GM12878 (cell line): ENCODE measurements around the gene MILR1. TPM values are rescaled to one million over a fixed set of nuclear protein-coding genes. Genes with fewer than 3 reads are reported as not detected.
A peak's percentile ranks its signal among the peaks of the same experiment; 100 is the strongest.

Experiments
- ATAC-seq: fragments of 200-7000 bp; cut with Tn5 transposase; 3 replicates; pipeline ENCODE4 v1.9.1; 2020; ENCODE audit warnings: mild to moderate bottlenecking, moderate library complexity
- BruUV-seq: library from RNA; stranded (reverse); fragments of 400-500 nt; replicated peaks from 2 replicates; lab custom pipeline; 2021; lab: Mats Ljungman, UMichigan
- CTCF ChIA-PET: fragments of 300-600 bp; sonication (Branson Sonifier 250); formaldehyde crosslinking; extraction: SDS; loops from one replicate; lab custom pipeline; 2021; ENCODE audit warnings: inconsistent platforms; lab: Yijun Ruan, JAX
- POLR2A ChIA-PET: fragments of 350-600 bp; formaldehyde crosslinking; extraction: SDS; loops from one replicate; lab custom pipeline; 2021; ENCODE audit warnings: inconsistent platforms; lab: Charles Lee
- RAD21 ChIA-PET: fragments of 300-600 bp; sonication (Branson Sonifier 250); formaldehyde crosslinking; loops from one replicate; lab custom pipeline; 2023; ENCODE audit warnings: antibody characterized with exemption; ENCODE audit not compliant: unreplicated experiment; lab: Charles Lee
- SMC1A ChIA-PET: fragments of 300-600 bp; sonication (Branson Sonifier 250); formaldehyde crosslinking; loops from one replicate; lab custom pipeline; 2023; ENCODE audit not compliant: unreplicated experiment, uncharacterized antibody; lab: Charles Lee
- DNase-seq: peaks from one replicate; pipeline ENCODE4 v3.0.0-alpha.2; 2011; ENCODE audit warnings: low read depth, low spot score
- FAIRE-seq: peaks from 3 replicates; lab custom pipeline; 2011; peaks lifted over from hg19 to GRCh38; lab: Jason Lieb, UNC
- H2AFZ ChIP-seq: 2 replicates; pipeline ENCODE4 v1.6.0; 2011; ENCODE audit warnings: low read depth, low read length, control low read depth; ENCODE audit not compliant: control insufficient read depth
- H3K27ac ChIP-seq: 2 replicates; pipeline ENCODE4 v1.5.1; 2011; ENCODE audit warnings: control low read depth; ENCODE audit not compliant: control insufficient read depth, insufficient read depth
- H3K27me3 ChIP-seq, 2 experiments: replicated peaks in 1 of 2; 2 replicates each; pipeline versions ENCODE4 v1.6.0 to v1.6.1; 2011; ENCODE audit warnings: low read length in 1 of 2; ENCODE audit not compliant: control insufficient read depth in 2 of 2, insufficient read depth in 2 of 2
- H3K36me3 ChIP-seq, 2 experiments: 2 replicates each; pipeline ENCODE4 v1.5.1; 2011; ENCODE audit warnings: low read length in 1 of 2; ENCODE audit not compliant: control insufficient read depth in 2 of 2, insufficient read depth in 2 of 2
- H3K4me1 ChIP-seq: 2 replicates; pipeline ENCODE4 v1.6.1; 2011; ENCODE audit warnings: mild to moderate bottlenecking, low read length, moderate library complexity, mixed read lengths; ENCODE audit not compliant: control insufficient read depth, insufficient read depth
- H3K4me2 ChIP-seq: 2 replicates; pipeline ENCODE4 v1.6.0; 2011; ENCODE audit warnings: control low read depth; ENCODE audit not compliant: control insufficient read depth, insufficient read depth
- H3K4me3 ChIP-seq: fragments of 200-600 bp; sonication (generic); 2 replicates; pipeline ENCODE4 v1.5.1; 2016
- H3K79me2 ChIP-seq: 2 replicates; pipeline ENCODE4 v1.6.0; 2011; ENCODE audit warnings: low read length; ENCODE audit not compliant: control insufficient read depth, insufficient read depth
- H3K9ac ChIP-seq: 2 replicates; pipeline ENCODE4 v1.8.0; 2011; ENCODE audit warnings: low read length, control low read depth, mixed read lengths; ENCODE audit not compliant: control insufficient read depth, insufficient read depth
- H3K9me3 ChIP-seq: replicated peaks from 3 replicates; pipeline ENCODE4 v1.5.1; 2011; ENCODE audit warnings: mild to moderate bottlenecking, low read length; ENCODE audit not compliant: control insufficient read depth, insufficient read depth
- H4K20me1 ChIP-seq: 2 replicates; pipeline ENCODE4 v1.6.0; 2011; ENCODE audit not compliant: control insufficient read depth, insufficient read depth
- LARP7 ChIP-seq: fragments of 450-650 bp; IDR thresholded peaks from 2 replicates; pipeline ENCODE4 v1.6.1; 2017; ENCODE audit warnings: mild to moderate bottlenecking
- NR2C1 ChIP-seq: fragments of 450-650 bp; IDR thresholded peaks from 2 replicates; pipeline ENCODE4 v1.6.1; 2017; ENCODE audit warnings: antibody characterized with exemption, mild to moderate bottlenecking, moderate library complexity
- RUNX3 ChIP-seq: IDR thresholded peaks from 2 replicates; pipeline ENCODE4 v1.6.1; 2012; ENCODE audit warnings: low read length, inconsistent platforms
- SREBF2 ChIP-seq: IDR thresholded peaks from 2 replicates; pipeline ENCODE4 v1.6.1; 2012; ENCODE audit warnings: mild to moderate bottlenecking, low read length
- WGBS: methylation state at CpG from one replicate; pipeline ENCODE4 v1.1.6; 2016; ENCODE audit warnings: low lambda C conversion rate; ENCODE audit not compliant: insufficient replicate concordance, insufficient coverage; ENCODE audit errors: missing lambda C conversion rate; 5-methylcytosine and 5-hydroxymethylcytosine counted together
- in situ Hi-C: fragments of 300-500 bp; cut with MboI; formaldehyde crosslinking; loops from 9 replicates; pipeline ENCODE4 v1.14.3; 2018; ENCODE audit warnings: mixed read lengths
- intact Hi-C: fragments of 100-400 bp; cut with micrococcal nuclease; formaldehyde crosslinking; loops from one replicate; pipeline ENCODE4 v1.14.2; 2022; ENCODE audit not compliant: unreplicated experiment
- polyA plus RNA-seq, 11 experiments: library from polyadenylated mRNA; depleted of rRNA in 4 of 11; unstranded in 6 of 11; stranded (reverse) in 5 of 11; fragments of >200 nt; fragmentation: Nextera tagmentation in 4 of 11; fragmentation: Illumina TruSeq in 1 of 11; extraction: Ambion mirVana in 4 of 11; extraction: Trizol in 1 of 11; gene quantifications; 1 replicate in 1 of 11; 2 replicates in 10 of 11; pipeline versions ENCODE4 v1.2.1 to v1.2.3, GENCODE V29; 2011 to 2016; ENCODE audit warnings: inconsistent platforms in 2 of 11, missing spikeins in 2 of 11, low read depth in 1 of 11
- total RNA-seq, 4 experiments: library from RNA; depleted of rRNA in 3 of 4; stranded (reverse); fragments of >200 nt in 3 of 4; fragmentation: Illumina TruSeq in 1 of 4; extraction: Trizol in 1 of 4; gene quantifications; 2 replicates each; pipeline versions ENCODE4 v1.2.1 to v1.2.3, GENCODE V29; 2013 to 2021

MILR1 gene
- total and polyA plus RNA-seq, 10 of the 15 experiments (the other 5 are each of a cell fraction or from before 2014, with no cell fraction given) = 2.0 to 47.2 (median 17.2) TPM

DNA sequence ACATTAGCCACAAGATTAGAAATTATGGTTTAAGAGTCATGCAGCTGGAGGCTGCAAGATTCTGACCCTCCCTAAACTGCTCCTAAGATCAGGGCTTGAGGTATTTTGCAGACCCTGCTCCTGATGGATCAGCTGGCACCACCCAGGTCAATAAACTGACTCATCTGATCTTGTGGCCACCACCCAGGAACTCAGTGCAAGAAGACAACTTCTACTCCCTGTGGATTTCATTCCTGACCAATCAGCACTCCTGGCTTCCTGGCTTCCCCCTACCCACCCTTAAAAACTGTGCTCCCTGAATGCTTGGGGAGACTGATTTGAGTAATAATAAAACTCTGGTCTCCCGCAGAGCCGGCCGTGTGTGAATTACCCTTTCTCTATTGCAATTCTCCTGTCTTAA is 25.0 kb upstream of the MILR1 start:
- WGBS = 0% methylated on average over 3 of the region's 3 CpGs
- intact Hi-C loops = loop anchor here (1.0 to 5.0 kb wide), 2 partner anchors 178 to 225 kb away; no protein-coding TSS in a partner anchor
- Histone ChIP-seq H2AFZ (no peak overlapping the region), H3K9ac (no peak overlapping the region), H3K79me2 (no peaks in the 10 kb centered on the region), H3K4me2 (no peak overlapping the region), H3K36me3 (no peaks in the 10 kb centered on the region), H3K9me3 (no peaks in the 10 kb centered on the region; the same call in 2 of the 3 replicates), H3K4me1 (no peaks in the 10 kb centered on the region), H3K27ac (no peak overlapping the region), H4K20me1 (no peaks in the 10 kb centered on the region), H3K4me3 (no peak overlapping the region), H3K27me3 (no peaks in the 10 kb centered on the region)
- no peak for DNase-seq
- in situ Hi-C loops = loop anchor here (5.0 kb wide), 2 partner anchors 68 to 228 kb away; no protein-coding TSS in a partner anchor
- no peak for FAIRE-seq
- SMC1A ChIA-PET = interaction anchor here (0.6 to 9.2 kb wide), 4 partner anchors 67 to 224 kb away, joined by 3 to 133 read pairs (median 4); no protein-coding TSS in a partner anchor
- ATAC-seq = no peak; the same call in 2 of the 3 replicates
- POLR2A ChIA-PET = no interaction called here
- no peak for TF ChIP-seq LARP7
- TF ChIP-seq RUNX3 = 0 out of 2 replicates have a peak, but pooled peaks have one; percentile 19
- no peak for TF ChIP-seq NR2C1
- CTCF ChIA-PET = interaction anchor here (1.1 to 14.2 kb wide), 4 partner anchors 8 to 179 kb away, joined by 4 to 627 read pairs (median 178); partner anchors contain the start of gene POLG2
- RAD21 ChIA-PET = interaction anchor here (1.2 to 8.3 kb wide), 3 partner anchors 69 to 226 kb away, joined by 3 to 174 read pairs (median 5); partner anchors contain the start of gene POLG2
- BruUV-seq = no TSS peak

GRCh38 chr17:64424324-64424849 is 24.5 kb upstream of the MILR1 start:
- H3K27me3 ChIP-seq = no peaks in the 10 kb centered on the region
- no peak overlapping the region for H3K9ac ChIP-seq
- no TSS peak for BruUV-seq
- no peak overlapping the region for H3K4me2 ChIP-seq
- CTCF ChIA-PET = interaction anchor here (0.6 to 14.2 kb wide), 5 partner anchors 9 to 178 kb away, joined by 4 to 627 read pairs (median 6); partner anchors contain the start of gene POLG2
- no peak overlapping the region for H3K27ac ChIP-seq
- 0% methylated on average over 1 of the region's 1 CpG for WGBS
- DNase-seq = no peak
- TF ChIP-seq SREBF2 = no peak
- TF ChIP-seq, all 136 proteins: peak for 0
- H4K20me1 ChIP-seq = no peaks in the 10 kb centered on the region
- POLR2A ChIA-PET = no interaction called here
- no peak for ATAC-seq
- RAD21 ChIA-PET = interaction anchor here (1.2 to 8.3 kb wide), 3 partner anchors 69 to 226 kb away, joined by 3 to 174 read pairs (median 5); partner anchors contain the start of gene POLG2
- H3K4me3 ChIP-seq = no peak overlapping the region
- SMC1A ChIA-PET = interaction anchor here (0.8 to 9.2 kb wide), 4 partner anchors 60 to 224 kb away, joined by 3 to 133 read pairs (median 3); no protein-coding TSS in a partner anchor
- in situ Hi-C loops = loop anchor here (5.0 kb wide), 2 partner anchors 68 to 228 kb away; no protein-coding TSS in a partner anchor
- intact Hi-C loops = loop anchor here (1.0 to 5.0 kb wide), 2 partner anchors 178 to 225 kb away; no protein-coding TSS in a partner anchor
- no peak for FAIRE-seq
- H3K79me2 ChIP-seq = no peaks in the 10 kb centered on the region
- no peaks in the 10 kb centered on the region; the same call in 2 of the 3 replicates for H3K9me3 ChIP-seq
- H3K4me1 ChIP-seq = no peaks in the 10 kb centered on the region
- H3K36me3 ChIP-seq = no peaks in the 10 kb centered on the region
- no peak overlapping the region for H2AFZ ChIP-seq
